HL-60 (cell line): ENCODE measurements around the gene GAPDHS.

ENCODE experiments used
- CTCF ChIP-seq: IDR thresholded peaks from one replicate; pipeline ENCODE4 v1.5.1; 2011; ENCODE audit warnings: low read length, control low read depth, inconsistent platforms; ENCODE audit not compliant: insufficient read depth
- GABPA ChIP-seq: IDR thresholded peaks from 2 replicates; pipeline ENCODE4 v1.6.1; 2012; ENCODE audit warnings: low read depth
- POLR2AphosphoS5 ChIP-seq: IDR thresholded peaks from 2 replicates; pipeline ENCODE4 v1.6.1; 2012; ENCODE audit warnings: low read depth
- REST ChIP-seq: IDR thresholded peaks from 2 replicates; pipeline ENCODE4 v1.6.1; 2012; ENCODE audit warnings: low read depth; ENCODE audit not compliant: insufficient replicate concordance
- SPI1 ChIP-seq: IDR thresholded peaks from 2 replicates; pipeline ENCODE4 v1.6.1; 2012; ENCODE audit warnings: low read depth, mild to moderate bottlenecking, borderline replicate concordance

- TF ChIP-seq CTCF (peak; percentile 87), REST (no peak), SPI1 (no peak), POLR2AphosphoS5 (no peak), GABPA (no peak)
Observed at GRCh38 chr19:35495107-35496064, 37.9 kb upstream of the GAPDHS start.
